Keratinocyte (primary cell): ENCODE data around the gene MFSD6. TPM values are rescaled to one million over a fixed set of nuclear protein-coding genes. Genes with fewer than 3 reads are reported as not detected.

ENCODE experiments used
- DNase-seq: peaks from one replicate; pipeline ENCODE4 v3.0.0-alpha.2; 2011; ENCODE audit warnings: low read depth, missing footprints, low spot score
- FAIRE-seq: peaks from 2 replicates; lab custom pipeline; 2011; peaks lifted over from hg19 to GRCh38; lab: Jason Lieb, UNC
- H2AFZ ChIP-seq: 2 replicates; pipeline ENCODE4 v1.6.0; 2012; ENCODE audit warnings: low read length, control low read depth, inconsistent platforms; ENCODE audit not compliant: control insufficient read depth
- H3K27ac ChIP-seq: 2 replicates; pipeline ENCODE4 v1.5.1; 2011; ENCODE audit warnings: low read length; ENCODE audit not compliant: control insufficient read depth, insufficient read depth
- H3K27me3 ChIP-seq: 3 replicates; pipeline ENCODE4 v1.6.0; 2011; ENCODE audit warnings: low read length; ENCODE audit not compliant: control insufficient read depth, insufficient read depth; ENCODE audit errors: extremely low read depth
- H3K36me3 ChIP-seq, 2 experiments: 2 replicates in 1 of 2; 3 replicates in 1 of 2; pipeline ENCODE4 v1.5.1; 2011; ENCODE audit warnings: low read length in 2 of 2, mild to moderate bottlenecking in 1 of 2; ENCODE audit not compliant: control insufficient read depth in 2 of 2, insufficient read depth in 2 of 2; ENCODE audit errors: extremely low read depth in 1 of 2
- H3K4me1 ChIP-seq: 3 replicates; pipeline ENCODE4 v1.5.1; 2011; ENCODE audit warnings: low read length; ENCODE audit not compliant: control insufficient read depth, insufficient read depth; ENCODE audit errors: extremely low read depth
- H3K4me2 ChIP-seq: 3 replicates; pipeline ENCODE4 v1.6.0; 2011; ENCODE audit warnings: low read depth, low read length; ENCODE audit not compliant: control insufficient read depth, insufficient read depth; ENCODE audit errors: extremely low read depth
- H3K4me3 ChIP-seq, 3 experiments: fragments of 200-600 bp in 1 of 3; sonication (generic) in 1 of 3; 2 replicates in 2 of 3; 3 replicates in 1 of 3; pipeline ENCODE4 v1.5.1; 2011 to 2016; ENCODE audit warnings: low read length in 3 of 3, mild to moderate bottlenecking in 3 of 3, control low read depth in 2 of 3, inconsistent platforms in 1 of 3, low read depth in 1 of 3, mixed read lengths in 1 of 3, mixed run types in 1 of 3, moderate library complexity in 1 of 3; ENCODE audit not compliant: control insufficient read depth in 2 of 3, insufficient read depth in 2 of 3; ENCODE audit errors: extremely low read depth in 1 of 3
- H3K79me2 ChIP-seq: 2 replicates; pipeline ENCODE4 v1.6.0; 2012; ENCODE audit warnings: low read length; ENCODE audit not compliant: control insufficient read depth, insufficient read depth
- H3K9ac ChIP-seq: 3 replicates; pipeline ENCODE4 v1.6.0; 2011; ENCODE audit warnings: low read length; ENCODE audit not compliant: control insufficient read depth, insufficient read depth; ENCODE audit errors: extremely low read depth
- H3K9me1 ChIP-seq: 3 replicates; pipeline ENCODE4 v1.6.0; 2011; ENCODE audit warnings: low read length; ENCODE audit not compliant: control insufficient read depth, insufficient read depth; ENCODE audit errors: extremely low read depth
- H3K9me3 ChIP-seq: 2 replicates; pipeline ENCODE4 v1.5.1; 2012; ENCODE audit warnings: low read depth, low read length; ENCODE audit not compliant: control insufficient read depth
- H4K20me1 ChIP-seq: 3 replicates; pipeline ENCODE4 v1.6.0; 2011; ENCODE audit warnings: low read length; ENCODE audit not compliant: control insufficient read depth, insufficient read depth; ENCODE audit errors: extremely low read depth
- EZH2 ChIP-seq: IDR thresholded peaks from one replicate; pipeline ENCODE4 v1.6.1; 2012; ENCODE audit warnings: inconsistent platforms, mild to moderate bottlenecking, low read length, moderate library complexity
- dilution Hi-C: fragments of 300-500 bp; cut with MboI; formaldehyde crosslinking; loops from one replicate; pipeline ENCODE4 v1.7.0; 2020; ENCODE audit warnings: low sequenced_read_pairs; ENCODE audit not compliant: extremely low pct_ligation_motif_present
- polyA plus RNA-seq, 5 experiments: library from polyadenylated mRNA; depleted of rRNA in 3 of 5; stranded (reverse) in 3 of 5; stranded (forward) in 1 of 5; unstranded in 1 of 5; fragments of >200 nt; gene quantifications; 1 replicate in 1 of 5; 2 replicates in 3 of 5; 3 replicates in 1 of 5; pipeline versions ENCODE4 v1.2.1 to v1.2.3, GENCODE V29; 2011 to 2012; ENCODE audit warnings: missing spikeins in 2 of 5, low read depth in 1 of 5, low replicate concordance in 1 of 5
- TF ChIP-seq, protein P1 (sequence below), 3 experiments: IDR thresholded peaks in 1 of 3; conservative IDR thresholded peaks in 1 of 3; optimal IDR thresholded peaks in 1 of 3; 2 replicates in 2 of 3; 3 replicates in 1 of 3; pipeline versions ENCODE3 to v1.5.1; 2011; ENCODE audit warnings: low read length in 3 of 3, mild to moderate bottlenecking in 3 of 3, moderate library complexity in 2 of 3, control low read depth in 1 of 3, inconsistent platforms in 1 of 3; ENCODE audit not compliant: insufficient read depth in 2 of 3; ENCODE audit errors: extremely low read depth in 1 of 3

Gene MFSD6
- polyA plus RNA-seq, 1 donor (not counting 4 experiments of a cell fraction or from before 2014, with no cell fraction given): 11.0 TPM

DNA sequence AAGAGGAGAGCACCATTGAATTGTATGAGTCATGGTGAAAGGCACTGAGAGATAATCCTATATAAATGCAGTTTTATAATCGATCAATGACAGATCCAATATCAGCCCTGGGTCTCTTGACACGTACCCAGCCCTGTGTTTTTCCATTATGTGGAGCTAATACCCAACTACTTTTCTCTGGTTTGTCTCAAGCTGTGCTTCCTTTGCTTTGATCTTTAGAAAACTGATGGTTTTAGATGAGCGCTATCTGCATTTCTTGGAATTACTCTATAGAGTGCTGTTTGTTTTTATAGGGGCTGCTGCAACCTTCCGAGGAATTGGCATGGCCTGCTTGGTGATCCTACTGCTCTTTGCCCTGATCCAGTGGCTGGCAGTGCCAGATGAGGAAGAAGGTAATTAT is 81.3 kb downstream of the MFSD6 start:
- Histone ChIP-seq H3K4me1 (no peaks in the 10 kb centered on the region), H3K9me3 (no peaks in the 10 kb centered on the region), H3K79me2 (no peaks in the 10 kb centered on the region), H3K9ac (no peak overlapping the region), H3K27ac (no peak overlapping the region), H2AFZ (no peak overlapping the region), H4K20me1 (no peaks in the 10 kb centered on the region), H3K4me3 (no peak overlapping the region), H3K36me3 (peaks cover 0 to 2% of the 10 kb centered on the region in 2 experiments), H3K4me2 (no peak overlapping the region), H3K27me3 (no peaks in the 10 kb centered on the region), H3K9me1 (no peaks in the 10 kb centered on the region)
- no peak for FAIRE-seq
- dilution Hi-C loops: no loop called here
- no peak for DNase-seq
- TF ChIP-seq, protein P1, sequence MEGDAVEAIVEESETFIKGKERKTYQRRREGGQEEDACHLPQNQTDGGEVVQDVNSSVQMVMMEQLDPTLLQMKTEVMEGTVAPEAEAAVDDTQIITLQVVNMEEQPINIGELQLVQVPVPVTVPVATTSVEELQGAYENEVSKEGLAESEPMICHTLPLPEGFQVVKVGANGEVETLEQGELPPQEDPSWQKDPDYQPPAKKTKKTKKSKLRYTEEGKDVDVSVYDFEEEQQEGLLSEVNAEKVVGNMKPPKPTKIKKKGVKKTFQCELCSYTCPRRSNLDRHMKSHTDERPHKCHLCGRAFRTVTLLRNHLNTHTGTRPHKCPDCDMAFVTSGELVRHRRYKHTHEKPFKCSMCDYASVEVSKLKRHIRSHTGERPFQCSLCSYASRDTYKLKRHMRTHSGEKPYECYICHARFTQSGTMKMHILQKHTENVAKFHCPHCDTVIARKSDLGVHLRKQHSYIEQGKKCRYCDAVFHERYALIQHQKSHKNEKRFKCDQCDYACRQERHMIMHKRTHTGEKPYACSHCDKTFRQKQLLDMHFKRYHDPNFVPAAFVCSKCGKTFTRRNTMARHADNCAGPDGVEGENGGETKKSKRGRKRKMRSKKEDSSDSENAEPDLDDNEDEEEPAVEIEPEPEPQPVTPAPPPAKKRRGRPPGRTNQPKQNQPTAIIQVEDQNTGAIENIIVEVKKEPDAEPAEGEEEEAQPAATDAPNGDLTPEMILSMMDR (optimal IDR thresholded peaks at IDR 0.05 in 1 of 3, IDR thresholded peaks at IDR 0.05 in 1 of 3, conservative IDR thresholded peaks at IDR 0.05 in 1 of 3; ENCODE audit: extremely low read depth in 1 of 3, insufficient read depth in 2 of 3, low read length in 3 of 3): no peak
- TF ChIP-seq EZH2: no peak

DNA sequence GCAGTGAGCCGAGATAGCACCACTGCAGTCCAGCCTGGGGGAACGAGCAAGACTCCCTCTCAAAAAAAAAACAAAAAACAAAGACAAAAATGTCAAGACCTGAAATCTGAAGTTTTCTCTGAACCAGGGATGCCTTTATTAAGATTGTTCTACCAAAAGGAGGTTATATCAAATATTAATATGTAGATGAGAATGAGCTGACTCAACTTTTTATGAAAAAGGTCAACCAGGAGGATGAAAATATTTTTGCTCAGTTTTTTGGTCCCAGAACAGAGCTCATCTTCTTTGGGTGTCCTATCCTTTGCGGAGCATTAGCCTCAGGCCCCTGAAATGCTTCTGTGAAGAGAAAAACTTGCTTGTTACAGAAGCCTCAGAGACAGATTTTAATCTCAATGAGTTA is 82.3 kb downstream of the MFSD6 start:
- Histone ChIP-seq H3K79me2 (no peaks in the 10 kb centered on the region), H2AFZ (no peak overlapping the region), H4K20me1 (no peaks in the 10 kb centered on the region), H3K9ac (no peak overlapping the region), H3K4me3 (no peak overlapping the region), H3K36me3 (peaks cover 0 to 2% of the 10 kb centered on the region in 2 experiments), H3K9me1 (no peaks in the 10 kb centered on the region), H3K9me3 (no peaks in the 10 kb centered on the region), H3K4me1 (no peaks in the 10 kb centered on the region), H3K4me2 (no peak overlapping the region), H3K27me3 (no peaks in the 10 kb centered on the region), H3K27ac (no peak overlapping the region)
- dilution Hi-C loops: no loop called here
- DNase-seq: no peak
- FAIRE-seq: no peak
- TF ChIP-seq EZH2: no peak
- TF ChIP-seq, protein P1 (optimal IDR thresholded peaks at IDR 0.05 in 1 of 3, IDR thresholded peaks at IDR 0.05 in 1 of 3, conservative IDR thresholded peaks at IDR 0.05 in 1 of 3; ENCODE audit: extremely low read depth in 1 of 3, insufficient read depth in 2 of 3, low read length in 3 of 3): no peak
